HL-60 (cell line): ENCODE results near the gene CHST14.

Experiments
- DNase-seq, 2 experiments: peaks; one replicate each; pipeline ENCODE4 v3.0.0-alpha.2; 2010 to 2020; ENCODE audit warnings: low read depth in 1 of 2, low spot score in 1 of 2
- H3K27ac ChIP-seq: fragments of 250-450 bp; sonication (Bioruptor Pico); replicated peaks from 2 replicates; pipeline ENCODE4 v1.5.1; 2020; ENCODE audit warnings: mild to moderate bottlenecking, moderate library complexity
- H3K27me3 ChIP-seq: fragments of 250-450 bp; sonication (Bioruptor Pico); 2 replicates; pipeline ENCODE4 v1.5.1; 2021; ENCODE audit warnings: mild to moderate bottlenecking, moderate library complexity; ENCODE audit not compliant: insufficient read depth, poor library complexity, severe bottlenecking
- H3K4me3 ChIP-seq: replicated peaks from 2 replicates; pipeline ENCODE4 v1.5.1; 2011; ENCODE audit warnings: mild to moderate bottlenecking, control low read depth, low read length; ENCODE audit not compliant: insufficient read depth
- CTCF ChIP-seq: IDR thresholded peaks from one replicate; pipeline ENCODE4 v1.5.1; 2011; ENCODE audit warnings: low read length, control low read depth, inconsistent platforms; ENCODE audit not compliant: insufficient read depth
- GABPA ChIP-seq: IDR thresholded peaks from 2 replicates; pipeline ENCODE4 v1.6.1; 2012; ENCODE audit warnings: low read depth
- POLR2AphosphoS5 ChIP-seq: IDR thresholded peaks from 2 replicates; pipeline ENCODE4 v1.6.1; 2012; ENCODE audit warnings: low read depth
- REST ChIP-seq: IDR thresholded peaks from 2 replicates; pipeline ENCODE4 v1.6.1; 2012; ENCODE audit warnings: low read depth; ENCODE audit not compliant: insufficient replicate concordance
- SPI1 ChIP-seq: IDR thresholded peaks from 2 replicates; pipeline ENCODE4 v1.6.1; 2012; ENCODE audit warnings: low read depth, mild to moderate bottlenecking, borderline replicate concordance

The CHST14 gene

DNA sequence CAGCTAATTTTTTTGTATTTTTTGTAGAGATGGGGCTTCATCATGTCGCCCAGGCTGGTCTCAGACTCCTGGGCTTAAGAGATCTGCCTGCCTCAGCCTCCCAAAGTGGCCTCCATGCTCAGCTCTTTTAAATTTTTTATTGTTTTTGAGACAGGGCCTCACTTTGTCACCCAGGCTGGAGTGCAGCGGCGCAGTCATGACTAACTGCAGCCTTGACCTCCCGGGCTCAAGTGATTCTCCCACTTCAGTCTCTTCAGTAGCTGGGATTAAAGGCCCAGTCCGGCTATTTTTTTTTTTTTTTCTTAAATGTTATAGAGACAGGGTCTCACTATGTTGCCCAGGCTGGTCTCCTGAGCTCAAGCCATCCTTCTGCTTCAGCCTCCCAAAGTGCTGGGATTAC lies 45.1 kb upstream of the CHST14 start:
- TF ChIP-seq REST (no peak), CTCF (no peak)
- Histone ChIP-seq H3K27ac (no peak overlapping the region), H3K27me3 (no peaks in the 10 kb centered on the region), H3K4me3 (no peak overlapping the region)
- no peak for DNase-seq

DNA sequence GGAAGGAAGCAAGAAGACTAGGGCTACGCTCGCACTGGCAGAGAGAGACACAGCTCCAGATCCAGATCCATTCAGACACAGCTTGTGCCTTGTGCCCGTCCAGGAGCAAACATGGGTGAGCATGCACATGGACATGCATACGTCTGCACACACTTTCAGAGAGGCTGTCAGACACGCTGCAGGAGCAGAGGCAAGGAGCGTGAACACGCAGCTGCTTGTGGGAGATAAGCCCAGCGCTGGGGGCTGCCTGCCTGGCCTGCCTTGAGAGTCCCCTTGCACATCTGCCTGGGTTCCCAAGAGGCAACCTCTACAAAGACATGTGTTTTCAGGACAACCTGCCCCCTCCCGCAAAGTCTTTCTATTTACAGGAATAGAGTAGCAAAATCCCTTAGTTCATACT lies 43.6 kb upstream of the CHST14 start:
- TF ChIP-seq SPI1 (no peak), CTCF (no peak), GABPA (no peak), POLR2AphosphoS5 (no peak), REST (no peak)
- Histone ChIP-seq H3K27ac (no peak overlapping the region), H3K4me3 (no peak overlapping the region), H3K27me3 (no peaks in the 10 kb centered on the region)
- DNase-seq, result no peak

- H3K27ac ChIP-seq, result no peak overlapping the region
- no peak for DNase-seq
- no peaks in the 10 kb centered on the region for H3K27me3 ChIP-seq
- H3K4me3 ChIP-seq, result no peak overlapping the region
- TF ChIP-seq POLR2AphosphoS5 (no peak), SPI1 (no peak), REST (no peak), GABPA (no peak), CTCF (no peak)
These were observed 42.6 kb upstream of the CHST14 start for GRCh38 chr15:40428185-40428584.
